ENCODE measurements around the gene PARVB. TPM values are rescaled to one million over a fixed set of nuclear protein-coding genes. Genes with fewer than 3 reads are reported as not detected.
A peak's percentile ranks its signal among the peaks of the same experiment; 100 is the strongest.

The PARVB gene
- total and polyA plus RNA-seq, 2 experiments from 2014 or later: 10.2 to 11.2 TPM

GRCh38 chr22:44200855-44201550 is 176.9 kb downstream of the PARVB start:
- 79% methylated on average over 15 of the region's 17 CpGs for WGBS (ENCODE audit: low lambda C conversion rate, missing lambda C conversion rate)
- H4K20me1 ChIP-seq (ENCODE audit: insufficient read depth, poor library complexity, severe bottlenecking): no peaks in the 10 kb centered on the region
- no peak overlapping the region for H3K4me3 ChIP-seq
- no peaks in the 10 kb centered on the region for H3K36me3 ChIP-seq (replicated peaks; ENCODE audit: insufficient read depth, low read depth)
- H3K4me2 ChIP-seq: no peak overlapping the region
- H3K27ac ChIP-seq: no peak overlapping the region
- no peaks in the 10 kb centered on the region for H3K9me3 ChIP-seq (ENCODE audit: low read depth)
- DNase-seq (ENCODE audit: low spot score): no peak
- peaks cover 11% of the 10 kb centered on the region for H3K4me1 ChIP-seq (ENCODE audit: insufficient read depth)
- H3K79me2 ChIP-seq: no peaks in the 10 kb centered on the region
- H3K27me3 ChIP-seq: no peaks in the 10 kb centered on the region
- no peaks in the 10 kb centered on the region for H3K9me2 ChIP-seq (replicated peaks; ENCODE audit: insufficient read depth)
- TF ChIP-seq EZH2phosphoT487 (IDR thresholded peaks at IDR 0.05; ENCODE audit: low read depth, severe bottlenecking, unreplicated experiment) (no peak), EZH2 (IDR thresholded peaks at IDR 0.05; ENCODE audit: borderline replicate concordance) (no peak)
- TF ChIP-seq, protein P1, sequence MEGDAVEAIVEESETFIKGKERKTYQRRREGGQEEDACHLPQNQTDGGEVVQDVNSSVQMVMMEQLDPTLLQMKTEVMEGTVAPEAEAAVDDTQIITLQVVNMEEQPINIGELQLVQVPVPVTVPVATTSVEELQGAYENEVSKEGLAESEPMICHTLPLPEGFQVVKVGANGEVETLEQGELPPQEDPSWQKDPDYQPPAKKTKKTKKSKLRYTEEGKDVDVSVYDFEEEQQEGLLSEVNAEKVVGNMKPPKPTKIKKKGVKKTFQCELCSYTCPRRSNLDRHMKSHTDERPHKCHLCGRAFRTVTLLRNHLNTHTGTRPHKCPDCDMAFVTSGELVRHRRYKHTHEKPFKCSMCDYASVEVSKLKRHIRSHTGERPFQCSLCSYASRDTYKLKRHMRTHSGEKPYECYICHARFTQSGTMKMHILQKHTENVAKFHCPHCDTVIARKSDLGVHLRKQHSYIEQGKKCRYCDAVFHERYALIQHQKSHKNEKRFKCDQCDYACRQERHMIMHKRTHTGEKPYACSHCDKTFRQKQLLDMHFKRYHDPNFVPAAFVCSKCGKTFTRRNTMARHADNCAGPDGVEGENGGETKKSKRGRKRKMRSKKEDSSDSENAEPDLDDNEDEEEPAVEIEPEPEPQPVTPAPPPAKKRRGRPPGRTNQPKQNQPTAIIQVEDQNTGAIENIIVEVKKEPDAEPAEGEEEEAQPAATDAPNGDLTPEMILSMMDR (IDR thresholded peaks at IDR 0.05; ENCODE audit: poor library complexity): no peak
- no peak overlapping the region for H2AFZ ChIP-seq

DNA sequence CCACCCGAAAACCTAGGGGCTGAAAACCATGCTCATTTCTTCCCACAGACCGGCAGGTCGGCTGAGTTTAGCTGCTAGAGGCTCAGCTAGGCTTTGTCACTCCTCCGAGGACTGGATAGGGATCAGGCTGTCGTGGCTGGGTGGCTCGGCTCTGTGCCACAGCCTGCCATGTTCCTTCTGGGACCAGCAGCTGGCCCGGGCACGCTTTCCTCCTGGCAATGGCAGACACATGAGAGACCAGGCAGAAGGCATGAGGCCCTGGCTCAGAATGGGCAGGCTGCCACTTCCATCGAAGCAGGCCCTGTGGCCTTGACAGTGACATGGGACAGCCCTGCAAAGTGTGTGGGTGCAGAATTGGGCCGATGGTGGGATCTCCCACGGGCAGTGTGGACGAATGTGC is 177.6 kb downstream of the PARVB start:
- no peak for TF ChIP-seq EZH2 (IDR thresholded peaks at IDR 0.05; ENCODE audit: borderline replicate concordance)
- TF ChIP-seq EZH2phosphoT487 (IDR thresholded peaks at IDR 0.05; ENCODE audit: low read depth, severe bottlenecking, unreplicated experiment): no peak
- TF ChIP-seq, protein P1 (IDR thresholded peaks at IDR 0.05; ENCODE audit: poor library complexity): no peak
- Histone ChIP-seq H3K4me1 (ENCODE audit: insufficient read depth) (peaks cover 11% of the 10 kb centered on the region), H3K36me3 (replicated peaks; ENCODE audit: insufficient read depth, low read depth) (no peaks in the 10 kb centered on the region), H3K27me3 (no peaks in the 10 kb centered on the region), H4K20me1 (ENCODE audit: insufficient read depth, poor library complexity, severe bottlenecking) (no peaks in the 10 kb centered on the region), H3K4me2 (peak overlapping the region; percentile 20), H3K9me3 (ENCODE audit: low read depth) (no peaks in the 10 kb centered on the region), H3K79me2 (no peaks in the 10 kb centered on the region), H3K9me2 (replicated peaks; ENCODE audit: insufficient read depth) (no peaks in the 10 kb centered on the region), H2AFZ (no peak overlapping the region), H3K4me3 (no peak overlapping the region), H3K27ac (peak overlapping the region; percentile 74)
- WGBS (ENCODE audit: low lambda C conversion rate, missing lambda C conversion rate): 86% methylated on average over 12 of the region's 12 CpGs
- no peak for DNase-seq (ENCODE audit: low spot score)

- Histone ChIP-seq H2AFZ (no peak overlapping the region), H3K27me3 (no peaks in the 10 kb centered on the region), H3K4me3 (no peak overlapping the region), H3K79me2 (no peaks in the 10 kb centered on the region), H4K20me1 (ENCODE audit: insufficient read depth, poor library complexity, severe bottlenecking) (no peaks in the 10 kb centered on the region), H3K4me1 (ENCODE audit: insufficient read depth) (peaks cover 11% of the 10 kb centered on the region), H3K9me2 (replicated peaks; ENCODE audit: insufficient read depth) (no peaks in the 10 kb centered on the region), H3K4me2 (peak overlapping the region; percentile 20), H3K36me3 (replicated peaks; ENCODE audit: insufficient read depth, low read depth) (no peaks in the 10 kb centered on the region), H3K9me3 (ENCODE audit: low read depth) (no peaks in the 10 kb centered on the region), H3K27ac (peak overlapping the region; percentile 74)
- WGBS (ENCODE audit: low lambda C conversion rate, missing lambda C conversion rate): 60% methylated on average over 11 of the region's 11 CpGs
- DNase-seq (ENCODE audit: low spot score): peak; percentile 48
- TF ChIP-seq EZH2 (IDR thresholded peaks at IDR 0.05; ENCODE audit: borderline replicate concordance) (no peak), EZH2phosphoT487 (IDR thresholded peaks at IDR 0.05; ENCODE audit: low read depth, severe bottlenecking, unreplicated experiment) (no peak)
- TF ChIP-seq, protein P1 (IDR thresholded peaks at IDR 0.05; ENCODE audit: poor library complexity): no peak
These were observed 178.2 kb downstream of the PARVB start for GRCh38 chr22:44202261-44202789.
